Daoy (cell line): ENCODE measurements around the gene RAB3C. TPM values are rescaled to one million over a fixed set of nuclear protein-coding genes. Genes with fewer than 3 reads are reported as not detected.

ENCODE experiments used
- DNase-seq: peaks from one replicate; pipeline ENCODE4 v3.0.0-alpha.2; 2015; ENCODE audit warnings: low read depth
- total RNA-seq: library from RNA; depleted of rRNA; stranded (reverse); fragments of >200 nt; shearing (Covaris generic); gene quantifications from 2 replicates; pipeline ENCODE4 v1.2.3, GENCODE V29; 2014; rRNA removed

RAB3C gene
- total RNA-seq, 1 experiment from 2014 or later, result 0.91 TPM

- no peak for DNase-seq
Measured at GRCh38 chr5:58885260-58885659, 302.4 kb downstream of the RAB3C start.

- DNase-seq, result peak; percentile 75
Measured at GRCh38 chr5:58886315-58887207, 303.7 kb downstream of the RAB3C start.

GRCh38 chr5:58887311-58887710, 304.4 kb downstream of the RAB3C start:
- DNase-seq, result no peak

GRCh38 chr5:58887721-58888409, 305.0 kb downstream of the RAB3C start:
- no peak for DNase-seq

- DNase-seq, result no peak
Measured at GRCh38 chr5:58890265-58890664, 307.4 kb downstream of the RAB3C start.

- no peak for DNase-seq
Measured at GRCh38 chr5:58890701-58891085, 307.8 kb downstream of the RAB3C start.

GRCh38 chr5:58891086-58891970, 308.5 kb downstream of the RAB3C start:
- peak; percentile 90 for DNase-seq

- no peak for DNase-seq
Measured at GRCh38 chr5:58891971-58892343, 309.1 kb downstream of the RAB3C start.

- DNase-seq, result no peak
Measured at GRCh38 chr5:58893551-58893950, 310.7 kb downstream of the RAB3C start.

GRCh38 chr5:58898006-58898405, 315.1 kb downstream of the RAB3C start:
- no peak for DNase-seq

GRCh38 chr5:58898538-58898937, 315.7 kb downstream of the RAB3C start:
- no peak for DNase-seq

- DNase-seq, result no peak
Measured at GRCh38 chr5:58901271-58901670, 318.4 kb downstream of the RAB3C start.

GRCh38 chr5:58902305-58902704, 319.4 kb downstream of the RAB3C start:
- DNase-seq, result no peak

GRCh38 chr5:58902765-58903164, 319.9 kb downstream of the RAB3C start:
- no peak for DNase-seq

- no peak for DNase-seq
Measured at GRCh38 chr5:58904737-58905136, 321.9 kb downstream of the RAB3C start.

GRCh38 chr5:58905944-58906343, 323.1 kb downstream of the RAB3C start:
- no peak for DNase-seq

Other genes with a start within 250 kb of the RAB3C start
- gene PLK2, start 123.0 kb upstream of the RAB3C start, total RNA-seq, result 871 and 986 TPM in 2 replicates
- not detected in 2 replicates for gene GAPT, start 91.6 kb upstream of the RAB3C start, total RNA-seq